Trophoblast cell (in vitro differentiated cells and primary cell): ENCODE results near the gene AIFM3.
A peak's percentile ranks its signal among the peaks of the same experiment; 100 is the strongest.

Experiments
- DNase-seq, 2 donors: peaks; one replicate each; pipeline ENCODE4 v3.0.0-alpha.2; 2016
- H2AFZ ChIP-seq: 2 replicates; pipeline ENCODE4 v1.6.1; 2013; ENCODE audit warnings: low read length, moderate library complexity, mild to moderate bottlenecking; ENCODE audit not compliant: insufficient read depth, poor library complexity
- H2AK5ac ChIP-seq: 2 replicates; pipeline ENCODE4 v1.6.1; 2013; ENCODE audit warnings: mild to moderate bottlenecking, low read length
- H2BK120ac ChIP-seq: 2 replicates; pipeline ENCODE4 v1.6.1; 2013; ENCODE audit warnings: low read length, mild to moderate bottlenecking, moderate library complexity; ENCODE audit not compliant: insufficient read depth, poor library complexity
- H2BK12ac ChIP-seq: 2 replicates; pipeline ENCODE4 v1.6.1; 2013; ENCODE audit warnings: mild to moderate bottlenecking, low read length, moderate library complexity
- H2BK5ac ChIP-seq: 2 replicates; pipeline ENCODE4 v1.6.1; 2013; ENCODE audit warnings: low read length, low read depth, moderate library complexity, mild to moderate bottlenecking; ENCODE audit not compliant: poor library complexity
- H3K14ac ChIP-seq: 2 replicates; pipeline ENCODE4 v1.6.1; 2013; ENCODE audit warnings: mild to moderate bottlenecking, low read length
- H3K18ac ChIP-seq: 2 replicates; pipeline ENCODE4 v1.6.1; 2013; ENCODE audit warnings: mild to moderate bottlenecking, low read length
- H3K23ac ChIP-seq: 2 replicates; pipeline ENCODE4 v1.6.1; 2013; ENCODE audit warnings: low read length
- H3K27ac ChIP-seq: 2 replicates; pipeline ENCODE4 v1.5.1; 2013; ENCODE audit warnings: low read depth, mild to moderate bottlenecking, inconsistent platforms, low read length, moderate library complexity
- H3K27me3 ChIP-seq: 2 replicates; pipeline ENCODE4 v1.6.1; 2013; ENCODE audit warnings: inconsistent platforms, mild to moderate bottlenecking, low read length, moderate library complexity; ENCODE audit not compliant: insufficient read depth
- H3K36me3 ChIP-seq, 2 experiments: 1 replicate in 1 of 2; 2 replicates in 1 of 2; pipeline ENCODE4 v1.6.1; 2013; ENCODE audit warnings: low read length in 2 of 2, mild to moderate bottlenecking in 2 of 2, moderate library complexity in 1 of 2; ENCODE audit not compliant: insufficient read depth in 2 of 2, control insufficient read depth in 1 of 2
- H3K4ac ChIP-seq: 2 replicates; pipeline ENCODE4 v1.6.1; 2013; ENCODE audit warnings: low read depth, mild to moderate bottlenecking, low read length, moderate library complexity
- H3K4me1 ChIP-seq, 2 experiments: 1 replicate in 1 of 2; 2 replicates in 1 of 2; pipeline ENCODE4 v1.6.1; 2013; ENCODE audit warnings: low read length in 2 of 2, mild to moderate bottlenecking in 2 of 2, moderate library complexity in 1 of 2; ENCODE audit not compliant: insufficient read depth in 2 of 2, control insufficient read depth in 1 of 2
- H3K4me2 ChIP-seq: 2 replicates; pipeline ENCODE4 v1.6.1; 2013; ENCODE audit warnings: inconsistent platforms, mild to moderate bottlenecking, low read length, moderate library complexity
- H3K4me3 ChIP-seq: 2 replicates; pipeline ENCODE4 v1.5.1; 2013; ENCODE audit warnings: mild to moderate bottlenecking, low read depth, low read length, inconsistent platforms
- H3K79me1 ChIP-seq: one replicate; pipeline ENCODE4 v1.6.1; 2013; ENCODE audit warnings: low read length
- H3K79me2 ChIP-seq: 2 replicates; pipeline ENCODE4 v1.6.1; 2013; ENCODE audit warnings: low read length, mild to moderate bottlenecking; ENCODE audit not compliant: control insufficient read depth, insufficient read depth, poor library complexity
- H3K9ac ChIP-seq: 2 replicates; pipeline ENCODE4 v1.6.1; 2013; ENCODE audit warnings: mild to moderate bottlenecking, low read length
- H3K9me3 ChIP-seq: 2 replicates; pipeline ENCODE4 v1.6.1; 2013; ENCODE audit warnings: low read depth, mild to moderate bottlenecking, control low read depth, inconsistent platforms, low read length; ENCODE audit not compliant: insufficient read depth
- H4K12ac ChIP-seq: 2 replicates; pipeline ENCODE4 v1.6.1; 2013; ENCODE audit warnings: low read depth, mild to moderate bottlenecking, low read length, moderate library complexity
- H4K8ac ChIP-seq: 2 replicates; pipeline ENCODE4 v1.6.1; 2013; ENCODE audit warnings: low read depth, mild to moderate bottlenecking, low read length, moderate library complexity
- H4K91ac ChIP-seq: one replicate; pipeline ENCODE4 v1.6.1; 2013; ENCODE audit warnings: low read depth, mild to moderate bottlenecking, low read length, moderate library complexity
- WGBS: extraction: QIAGEN DNeasy Blood & Tissue Kit; methylation state at CpG from one replicate; pipeline ENCODE4 v1.1.7; 2013; ENCODE audit warnings: missing lambda C conversion rate; ENCODE audit not compliant: insufficient read length, insufficient coverage; ENCODE audit errors: extremely low coverage; 5-methylcytosine and 5-hydroxymethylcytosine counted together

The AIFM3 gene

GRCh38 chr22:20922141-20922751 lies 44.8 kb upstream of the AIFM3 start:
- no peaks in the 10 kb centered on the region for H3K9me3 ChIP-seq
- H2BK12ac ChIP-seq, result no peak overlapping the region
- no CpG with 5 or more reads among the region's 3 CpGs for WGBS
- H3K4me2 ChIP-seq, result no peak overlapping the region
- H3K36me3 ChIP-seq, result peaks cover 2 to 7% of the 10 kb centered on the region in 2 experiments
- H3K9ac ChIP-seq, result no peak overlapping the region
- peaks cover 4 to 5% of the 10 kb centered on the region in 2 experiments for H3K4me1 ChIP-seq
- H2AK5ac ChIP-seq, result no peak overlapping the region
- no peak overlapping the region for H3K18ac ChIP-seq
- no peak overlapping the region for H2AFZ ChIP-seq
- no peak overlapping the region for H3K27ac ChIP-seq
- no peak overlapping the region for H2BK5ac ChIP-seq
- H4K91ac ChIP-seq, result no peak overlapping the region
- H2BK120ac ChIP-seq, result no peak overlapping the region
- peak in 1 of 2 donors; percentile 22 for DNase-seq
- H3K4ac ChIP-seq, result peak overlapping the region; percentile 90
- peaks cover 38% of the 10 kb centered on the region for H3K79me2 ChIP-seq
- no peak overlapping the region for H3K14ac ChIP-seq
- H3K23ac ChIP-seq, result no peak overlapping the region
- H3K79me1 ChIP-seq, result peaks cover 10% of the 10 kb centered on the region
- H4K12ac ChIP-seq, result no peak overlapping the region
- H3K27me3 ChIP-seq, result no peaks in the 10 kb centered on the region
- no peak overlapping the region for H4K8ac ChIP-seq
- no peak overlapping the region for H3K4me3 ChIP-seq

- H3K23ac ChIP-seq, result no peak overlapping the region
- H4K12ac ChIP-seq, result no peak overlapping the region
- H3K27ac ChIP-seq, result no peak overlapping the region
- no peaks in the 10 kb centered on the region for H3K27me3 ChIP-seq
- no peak overlapping the region for H3K14ac ChIP-seq
- H3K4me3 ChIP-seq, result no peak overlapping the region
- H3K4me2 ChIP-seq, result no peak overlapping the region
- no peak overlapping the region for H2BK5ac ChIP-seq
- H3K18ac ChIP-seq, result no peak overlapping the region
- no peak overlapping the region for H4K91ac ChIP-seq
- peak overlapping the region; percentile 97 for H3K4ac ChIP-seq
- no CpG with 5 or more reads among the region's 2 CpGs for WGBS
- DNase-seq, result no peak
- H2BK12ac ChIP-seq, result no peak overlapping the region
- H3K9ac ChIP-seq, result no peak overlapping the region
- H3K79me1 ChIP-seq, result no peaks in the 10 kb centered on the region
- no peak overlapping the region for H2BK120ac ChIP-seq
- H3K9me3 ChIP-seq, result no peaks in the 10 kb centered on the region
- H3K4me1 ChIP-seq, result peaks cover 2 to 3% of the 10 kb centered on the region in 2 experiments
- no peak overlapping the region for H2AFZ ChIP-seq
- H3K36me3 ChIP-seq, result peaks cover 2 to 7% of the 10 kb centered on the region in 2 experiments
- H4K8ac ChIP-seq, result no peak overlapping the region
- no peak overlapping the region for H2AK5ac ChIP-seq
- H3K79me2 ChIP-seq, result peaks cover 38% of the 10 kb centered on the region
These were observed 40.8 kb upstream of the AIFM3 start for GRCh38 chr22:20926243-20926642.

GRCh38 chr22:20927940-20928572 lies 39.0 kb upstream of the AIFM3 start:
- no CpG with 5 or more reads among the region's 4 CpGs for WGBS
- Histone ChIP-seq H3K18ac (no peak overlapping the region), H4K8ac (no peak overlapping the region), H2BK5ac (no peak overlapping the region), H2AFZ (no peak overlapping the region), H2BK120ac (no peak overlapping the region), H4K91ac (no peak overlapping the region), H3K36me3 (peaks cover 2 to 7% of the 10 kb centered on the region in 2 experiments), H3K27me3 (no peaks in the 10 kb centered on the region), H3K4me3 (no peak overlapping the region), H3K79me1 (no peaks in the 10 kb centered on the region), H2BK12ac (no peak overlapping the region), H3K4ac (peak overlapping the region; percentile 96), H3K14ac (no peak overlapping the region), H3K23ac (no peak overlapping the region), H3K9me3 (no peaks in the 10 kb centered on the region), H3K4me2 (no peak overlapping the region), H3K4me1 (peaks cover 0 to 2% of the 10 kb centered on the region in 2 experiments), H2AK5ac (no peak overlapping the region), H3K79me2 (peaks cover 39% of the 10 kb centered on the region), H3K9ac (no peak overlapping the region), H3K27ac (no peak overlapping the region), H4K12ac (no peak overlapping the region)
- no peak for DNase-seq

GRCh38 chr22:20928573-20928967 lies 38.5 kb upstream of the AIFM3 start:
- Histone ChIP-seq H2BK5ac (no peak overlapping the region), H3K79me2 (peaks cover 38% of the 10 kb centered on the region)

More at GRCh38 chr22:20928573-20928967, 38.5 kb upstream of the AIFM3 start:
- Histone ChIP-seq H3K27ac (no peak overlapping the region), H3K4me2 (no peak overlapping the region), H2BK120ac (no peak overlapping the region), H3K36me3 (peaks cover 2 to 6% of the 10 kb centered on the region in 2 experiments), H3K14ac (no peak overlapping the region), H3K9me3 (no peaks in the 10 kb centered on the region), H3K9ac (no peak overlapping the region), H3K18ac (no peak overlapping the region), H3K4me3 (no peak overlapping the region), H2AFZ (no peak overlapping the region), H2AK5ac (no peak overlapping the region), H3K79me1 (no peaks in the 10 kb centered on the region), H4K8ac (no peak overlapping the region), H3K4me1 (peaks cover 0 to 2% of the 10 kb centered on the region in 2 experiments), H3K23ac (no peak overlapping the region), H2BK12ac (no peak overlapping the region), H3K4ac (peak overlapping the region; percentile 96), H4K12ac (no peak overlapping the region), H4K91ac (no peak overlapping the region), H3K27me3 (no peaks in the 10 kb centered on the region)
- no CpG with 5 or more reads among the region's 4 CpGs for WGBS
- DNase-seq, result no peak
